SK-N-SH (cell line): ENCODE results near the gene MRPL52. TPM values are rescaled to one million over a fixed set of nuclear protein-coding genes. Genes with fewer than 3 reads are reported as not detected.

ENCODE experiments used
- CTCF ChIA-PET: fragments of 300-600, 350-600 bp; formaldehyde crosslinking; extraction: SDS; loops from one replicate; lab custom pipeline; 2021; lab: Yijun Ruan, JAX
- POLR2A ChIA-PET: fragments of 350-600 bp; sonication (Branson Sonifier 250); formaldehyde crosslinking; extraction: SDS; loops from one replicate; lab custom pipeline; 2020; ENCODE audit warnings: antibody characterized with exemption, inconsistent platforms; lab: Yijun Ruan, JAX
- DNase-seq: peaks from one replicate; pipeline ENCODE4 v3.0.0; 2012
- H2AFZ ChIP-seq: fragments of 200-600 bp; sonication (generic); 2 replicates; pipeline ENCODE4 v1.8.1; 2016; ENCODE audit warnings: antibody characterized with exemption, mild to moderate bottlenecking, low read depth
- H3F3A ChIP-seq: fragments of 200-600 bp; sonication (generic); replicated peaks from 2 replicates; pipeline ENCODE3; 2016; ENCODE audit warnings: antibody characterized with exemption, mild to moderate bottlenecking; ENCODE audit not compliant: insufficient read depth
- H3K27ac ChIP-seq, 2 experiments: fragments of 200-500 bp in 1 of 2; fragments of 200-600 bp in 1 of 2; sonication (Bioruptor generic) in 1 of 2; sonication (generic), shearing (Covaris generic) in 1 of 2; 2 replicates each; pipeline versions ENCODE4 v1.5.1 to v1.6.1; 2014 to 2016; ENCODE audit warnings: low read depth in 2 of 2, inconsistent platforms in 1 of 2, low read length in 1 of 2, mild to moderate bottlenecking in 1 of 2, mixed read lengths in 1 of 2
- H3K27me3 ChIP-seq: fragments of 200-600 bp; sonication (generic), shearing (Covaris generic); 2 replicates; pipeline ENCODE4 v1.6.1; 2016; ENCODE audit warnings: mixed run types; ENCODE audit not compliant: insufficient read depth
- H3K36me3 ChIP-seq, 2 experiments: fragments of 200-500 bp in 1 of 2; fragments of 200-600 bp in 1 of 2; sonication (Bioruptor generic) in 1 of 2; sonication (generic) in 1 of 2; replicated peaks in 1 of 2; 2 replicates each; pipeline versions ENCODE3 to v1.5.1; 2014 to 2016; ENCODE audit warnings: low read length in 1 of 2, mild to moderate bottlenecking in 1 of 2; ENCODE audit not compliant: insufficient read depth in 2 of 2, control insufficient read depth in 1 of 2
- H3K4me1 ChIP-seq, 2 experiments: fragments of 200-500 bp in 1 of 2; fragments of 200-600 bp in 1 of 2; sonication (Bioruptor generic) in 1 of 2; sonication (generic), shearing (Covaris generic) in 1 of 2; 2 replicates each; pipeline versions ENCODE4 v1.5.1 to v1.6.1; 2014 to 2016; ENCODE audit warnings: low read depth in 1 of 2, low read length in 1 of 2, mixed run types in 1 of 2; ENCODE audit not compliant: insufficient read depth in 2 of 2, control insufficient read depth in 1 of 2
- H3K4me2 ChIP-seq: fragments of 200-600 bp; sonication (generic), shearing (Covaris generic); 2 replicates; pipeline ENCODE4 v1.6.1; 2017; ENCODE audit warnings: mixed run types
- H3K4me3 ChIP-seq, 2 experiments: fragments of 200-500 bp in 1 of 2; fragments of 200-600 bp in 1 of 2; sonication (Bioruptor generic) in 1 of 2; sonication (generic), shearing (Covaris generic) in 1 of 2; 2 replicates each; pipeline versions ENCODE4 v1.5.1 to v1.8.1; 2014 to 2016; ENCODE audit warnings: low read depth in 2 of 2, inconsistent platforms in 1 of 2, low read length in 1 of 2, mild to moderate bottlenecking in 1 of 2, mixed read lengths in 1 of 2, moderate library complexity in 1 of 2
- H3K79me2 ChIP-seq: fragments of 200-600 bp; sonication (generic); 2 replicates; pipeline ENCODE4 v1.8.1; 2017; ENCODE audit warnings: mild to moderate bottlenecking; ENCODE audit not compliant: insufficient read depth
- H3K9ac ChIP-seq: fragments of 200-600 bp; sonication (generic); 2 replicates; pipeline ENCODE4 v1.6.1; 2017; ENCODE audit warnings: mixed run types
- H3K9me2 ChIP-seq: fragments of 200-600 bp; sonication (generic); 2 replicates; pipeline ENCODE4 v1.6.1; 2017; ENCODE audit warnings: mixed run types
- H3K9me3 ChIP-seq: fragments of 200-600 bp; sonication (generic); 2 replicates; pipeline ENCODE4 v1.6.1; 2017; ENCODE audit warnings: mixed run types, mild to moderate bottlenecking, moderate library complexity
- H4K20me1 ChIP-seq: fragments of 200-600 bp; sonication (generic); 2 replicates; pipeline ENCODE4 v1.6.1; 2017; ENCODE audit warnings: mild to moderate bottlenecking, mixed run types; ENCODE audit not compliant: insufficient read depth
- ELF1 ChIP-seq: IDR thresholded peaks from 2 replicates; pipeline ENCODE4 v1.4.0; 2012
- GATA2 ChIP-seq: sonication (generic); formaldehyde crosslinking; IDR thresholded peaks from 2 replicates; pipeline ENCODE4 v1.5.0; 2020; ENCODE audit warnings: mild to moderate bottlenecking, missing genetic modification reagents
- JUND ChIP-seq: IDR thresholded peaks from 2 replicates; pipeline ENCODE4 v1.4.0; 2012
- MEF2A ChIP-seq: IDR thresholded peaks from 2 replicates; pipeline ENCODE4 v1.4.0; 2012; ENCODE audit warnings: low read depth, borderline replicate concordance
- MXI1 ChIP-seq: IDR thresholded peaks from 2 replicates; pipeline ENCODE4 v1.6.1; 2012; ENCODE audit warnings: mild to moderate bottlenecking, low read depth, low read length, improper control_type of control experiment
- POLR2AphosphoS5 ChIP-seq: IDR thresholded peaks from 2 replicates; pipeline ENCODE4 v1.6.1; 2012; ENCODE audit warnings: low read depth, low read length
- RCOR1 ChIP-seq: fragments of 150-350 bp; IDR thresholded peaks from 2 replicates; pipeline ENCODE4 v1.6.1; 2017; ENCODE audit warnings: antibody characterized with exemption, low read length
- SMC3 ChIP-seq: IDR thresholded peaks from 2 replicates; pipeline ENCODE4 v1.6.1; 2012; ENCODE audit warnings: low read depth, low read length, improper control_type of control experiment
- TEAD4 ChIP-seq: IDR thresholded peaks from 2 replicates; pipeline ENCODE4 v1.4.0; 2012; ENCODE audit warnings: mild to moderate bottlenecking, borderline replicate concordance; ENCODE audit not compliant: insufficient read depth
- WGBS: methylation state at CpG from one replicate; pipeline ENCODE4 v1.1.6; 2017; ENCODE audit warnings: low lambda C conversion rate; 5-methylcytosine and 5-hydroxymethylcytosine counted together
- polyA plus RNA-seq, 3 experiments: library from polyadenylated mRNA; depleted of rRNA; stranded (reverse); fragments of >200 nt; gene quantifications; 2 replicates each; pipeline ENCODE4 v1.2.3, GENCODE V29; 2012
- TF ChIP-seq, protein P1 (sequence below): IDR thresholded peaks from 2 replicates; pipeline ENCODE4 v1.4.0; 2012; ENCODE audit warnings: low read depth, borderline replicate concordance
- TF ChIP-seq, protein P2 (sequence below): IDR thresholded peaks from 2 replicates; pipeline ENCODE4 v1.6.1; 2012; ENCODE audit warnings: mild to moderate bottlenecking, low read depth, low read length, moderate library complexity

MRPL52 gene
- polyA plus RNA-seq, 1 of the 3 experiments (the other 2 are of a cell fraction) = 116 TPM

DNA sequence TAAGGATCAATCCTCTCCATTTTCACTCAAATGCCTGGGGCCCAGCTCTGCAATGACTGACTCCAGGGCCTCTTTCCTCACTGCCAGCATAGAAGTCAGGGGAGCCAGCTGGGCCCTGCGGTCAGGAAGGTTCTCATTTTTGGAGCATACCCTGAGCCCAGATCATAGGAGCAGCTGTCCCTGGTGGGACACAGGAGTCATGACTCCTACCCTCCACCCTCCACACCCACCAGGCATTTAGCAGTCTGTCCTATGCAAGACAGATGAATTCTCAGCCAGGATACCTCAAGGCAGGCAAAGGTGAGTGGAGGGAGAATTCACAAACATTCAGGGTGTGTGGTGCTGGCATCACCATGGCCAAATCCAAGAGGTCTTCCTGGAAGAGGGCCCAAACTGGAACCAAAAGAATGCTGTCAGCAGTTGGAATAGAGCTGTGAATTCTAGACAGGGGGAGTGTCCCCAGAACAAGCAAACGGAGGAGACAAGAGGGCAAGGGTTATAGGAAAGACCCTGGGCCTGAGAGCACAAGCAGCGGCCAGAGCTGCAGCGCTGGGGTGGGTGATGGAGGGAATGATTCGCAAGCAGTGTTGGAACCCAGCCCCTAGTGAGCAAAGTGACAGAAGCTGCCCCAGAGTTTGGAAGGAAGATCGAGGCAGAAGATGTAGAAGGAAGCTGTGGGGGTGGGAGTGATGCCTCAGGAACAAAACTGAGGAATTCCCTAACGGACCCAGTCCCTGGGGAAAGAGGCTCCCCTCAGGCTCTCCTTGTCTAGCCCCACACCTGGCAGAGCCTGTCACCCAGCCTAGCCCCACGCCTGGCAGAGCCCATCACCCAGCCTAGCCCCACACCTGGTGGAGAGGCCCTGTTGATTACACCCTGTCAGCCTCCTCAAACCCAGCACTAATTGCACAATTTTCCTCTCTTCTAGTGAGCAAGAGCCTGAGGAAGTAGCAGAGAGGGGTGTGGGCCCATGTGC, 48.9 kb downstream of the MRPL52 start:
- Histone ChIP-seq H3K79me2 (peaks cover 11% of the 10 kb centered on the region; the same call in 1 of the 2 replicates), H3K9ac (no peak overlapping the region), H3K9me3 (no peaks in the 10 kb centered on the region), H3K4me1 (peaks cover under 1 to 18% of the 10 kb centered on the region in 2 experiments; a peak in 2 of 4 replicates), H3K27ac (no peak overlapping the region), H3F3A (peaks cover 4% of the 10 kb centered on the region)
- CTCF ChIA-PET = interaction anchor here (0.6 to 1.5 kb wide), 6 partner anchors 8 to 332 kb away, joined by 3 to 5 read pairs (median 3); no protein-coding TSS in a partner anchor
- TF ChIP-seq GATA2 (no peak), SMC3 (no peak)
- TF ChIP-seq, protein P1, sequence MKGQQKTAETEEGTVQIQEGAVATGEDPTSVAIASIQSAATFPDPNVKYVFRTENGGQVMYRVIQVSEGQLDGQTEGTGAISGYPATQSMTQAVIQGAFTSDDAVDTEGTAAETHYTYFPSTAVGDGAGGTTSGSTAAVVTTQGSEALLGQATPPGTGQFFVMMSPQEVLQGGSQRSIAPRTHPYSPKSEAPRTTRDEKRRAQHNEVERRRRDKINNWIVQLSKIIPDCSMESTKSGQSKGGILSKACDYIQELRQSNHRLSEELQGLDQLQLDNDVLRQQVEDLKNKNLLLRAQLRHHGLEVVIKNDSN = no peak
- TF ChIP-seq, all 33 proteins: peak for 0
- Histone ChIP-seq H4K20me1 (no peaks in the 10 kb centered on the region), H3K36me3 (peaks cover 31 to 47% of the 10 kb centered on the region in 2 experiments), H3K4me3 (no peak overlapping the region), H3K9me2 (no peaks in the 10 kb centered on the region), H3K4me2 (no peak overlapping the region), H3K27me3 (no peaks in the 10 kb centered on the region), H2AFZ (no peak overlapping the region)
- POLR2A ChIA-PET = no interaction called here
- DNase-seq = no peak
- 86% methylated on average over 8 of the region's 8 CpGs for WGBS

- Histone ChIP-seq H3K27me3 (no peaks in the 10 kb centered on the region), H3K79me2 (no peaks in the 10 kb centered on the region), H3K9me2 (no peaks in the 10 kb centered on the region), H3K9me3 (no peaks in the 10 kb centered on the region), H4K20me1 (no peaks in the 10 kb centered on the region), H3K4me1 (peaks cover 0 to 36% of the 10 kb centered on the region in 2 experiments; a peak in 1 of 4 replicates), H3F3A (peaks cover 4% of the 10 kb centered on the region), H3K9ac (no peak overlapping the region), H3K4me3 (no peak overlapping the region), H3K27ac (peak overlapping the region in 1 of 2 experiments; percentile 69; a peak in 1 of 4 replicates), H2AFZ (no peak overlapping the region), H3K36me3 (peaks cover 8 to 15% of the 10 kb centered on the region in 2 experiments), H3K4me2 (no peak overlapping the region)
- DNase-seq = no peak
- ChIA-PET CTCF (interaction anchor here (0.8 to 13.0 kb wide), 9 partner anchors 9 to 312 kb away, joined by 3 to 96 read pairs (median 4); partner anchors contain the start of gene MRPL52), POLR2A (interaction anchor here (0.6 to 2.2 kb wide), 4 partner anchors 9 to 1548 kb away, joined by 3 to 11 read pairs (median 4); partner anchors contain the start of gene RBM23)
- 94% methylated on average over 6 of the region's 7 CpGs for WGBS
- no peak for TF ChIP-seq ELF1
- TF ChIP-seq TEAD4 = no peak
- TF ChIP-seq RCOR1 = no peak
- no peak for TF ChIP-seq MXI1
- no peak for TF ChIP-seq JUND
- no peak for TF ChIP-seq POLR2AphosphoS5
- TF ChIP-seq SMC3 = no peak
- TF ChIP-seq, protein P2, sequence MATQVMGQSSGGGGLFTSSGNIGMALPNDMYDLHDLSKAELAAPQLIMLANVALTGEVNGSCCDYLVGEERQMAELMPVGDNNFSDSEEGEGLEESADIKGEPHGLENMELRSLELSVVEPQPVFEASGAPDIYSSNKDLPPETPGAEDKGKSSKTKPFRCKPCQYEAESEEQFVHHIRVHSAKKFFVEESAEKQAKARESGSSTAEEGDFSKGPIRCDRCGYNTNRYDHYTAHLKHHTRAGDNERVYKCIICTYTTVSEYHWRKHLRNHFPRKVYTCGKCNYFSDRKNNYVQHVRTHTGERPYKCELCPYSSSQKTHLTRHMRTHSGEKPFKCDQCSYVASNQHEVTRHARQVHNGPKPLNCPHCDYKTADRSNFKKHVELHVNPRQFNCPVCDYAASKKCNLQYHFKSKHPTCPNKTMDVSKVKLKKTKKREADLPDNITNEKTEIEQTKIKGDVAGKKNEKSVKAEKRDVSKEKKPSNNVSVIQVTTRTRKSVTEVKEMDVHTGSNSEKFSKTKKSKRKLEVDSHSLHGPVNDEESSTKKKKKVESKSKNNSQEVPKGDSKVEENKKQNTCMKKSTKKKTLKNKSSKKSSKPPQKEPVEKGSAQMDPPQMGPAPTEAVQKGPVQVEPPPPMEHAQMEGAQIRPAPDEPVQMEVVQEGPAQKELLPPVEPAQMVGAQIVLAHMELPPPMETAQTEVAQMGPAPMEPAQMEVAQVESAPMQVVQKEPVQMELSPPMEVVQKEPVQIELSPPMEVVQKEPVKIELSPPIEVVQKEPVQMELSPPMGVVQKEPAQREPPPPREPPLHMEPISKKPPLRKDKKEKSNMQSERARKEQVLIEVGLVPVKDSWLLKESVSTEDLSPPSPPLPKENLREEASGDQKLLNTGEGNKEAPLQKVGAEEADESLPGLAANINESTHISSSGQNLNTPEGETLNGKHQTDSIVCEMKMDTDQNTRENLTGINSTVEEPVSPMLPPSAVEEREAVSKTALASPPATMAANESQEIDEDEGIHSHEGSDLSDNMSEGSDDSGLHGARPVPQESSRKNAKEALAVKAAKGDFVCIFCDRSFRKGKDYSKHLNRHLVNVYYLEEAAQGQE = no peak
- TF ChIP-seq MEF2A = no peak
These were observed 52.4 kb downstream of the MRPL52 start for GRCh38 chr14:22882064-22882463.
